Measurements from ENCODE around the gene GLT1D1.

- TF ChIP-seq CTCF (IDR thresholded peaks at IDR 0.05; ENCODE audit: extremely low read depth in 1 of 2, insufficient read depth in 1 of 2, low read depth in 1 of 2, low read length in 2 of 2) (no peak), EZH2 (IDR thresholded peaks at IDR 0.05; ENCODE audit: borderline replicate concordance, low read depth, low read length, severe bottlenecking) (no peak), MAX (IDR thresholded peaks at IDR 0.05; ENCODE audit: insufficient read depth, insufficient read length) (no peak), POLR2AphosphoS5 (IDR thresholded peaks at IDR 0.05; ENCODE audit: insufficient read depth, low read depth, low read length) (no peak), POLR2A (IDR thresholded peaks at IDR 0.05; ENCODE audit: low read depth, low read length) (no peak)
Measured at GRCh38 chr12:128940090-128940888, 87.0 kb downstream of the GLT1D1 start.

Measured in endothelial cell of umbilical vein (primary cell).